ENCODE results near the gene THSD7A.

DNA sequence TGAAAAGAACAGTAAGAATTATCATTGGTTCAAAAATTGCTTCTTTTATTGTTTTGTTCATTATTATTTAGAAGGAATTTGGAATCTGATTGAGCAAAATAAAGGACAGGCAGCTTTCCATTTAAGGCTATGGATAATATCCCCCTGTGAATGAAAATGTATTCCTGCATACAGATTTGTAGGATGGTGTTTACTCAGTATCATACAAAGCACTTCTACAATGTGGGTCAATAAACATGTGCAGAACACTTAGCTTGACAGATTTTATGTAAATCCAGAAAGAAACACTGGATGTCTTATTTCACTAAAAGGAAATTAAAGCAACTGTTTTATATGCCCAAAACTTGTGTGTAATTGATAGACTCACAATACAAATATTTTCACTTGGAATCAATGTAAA lies 189.7 kb downstream of the THSD7A start:
- TF ChIP-seq, protein P1, sequence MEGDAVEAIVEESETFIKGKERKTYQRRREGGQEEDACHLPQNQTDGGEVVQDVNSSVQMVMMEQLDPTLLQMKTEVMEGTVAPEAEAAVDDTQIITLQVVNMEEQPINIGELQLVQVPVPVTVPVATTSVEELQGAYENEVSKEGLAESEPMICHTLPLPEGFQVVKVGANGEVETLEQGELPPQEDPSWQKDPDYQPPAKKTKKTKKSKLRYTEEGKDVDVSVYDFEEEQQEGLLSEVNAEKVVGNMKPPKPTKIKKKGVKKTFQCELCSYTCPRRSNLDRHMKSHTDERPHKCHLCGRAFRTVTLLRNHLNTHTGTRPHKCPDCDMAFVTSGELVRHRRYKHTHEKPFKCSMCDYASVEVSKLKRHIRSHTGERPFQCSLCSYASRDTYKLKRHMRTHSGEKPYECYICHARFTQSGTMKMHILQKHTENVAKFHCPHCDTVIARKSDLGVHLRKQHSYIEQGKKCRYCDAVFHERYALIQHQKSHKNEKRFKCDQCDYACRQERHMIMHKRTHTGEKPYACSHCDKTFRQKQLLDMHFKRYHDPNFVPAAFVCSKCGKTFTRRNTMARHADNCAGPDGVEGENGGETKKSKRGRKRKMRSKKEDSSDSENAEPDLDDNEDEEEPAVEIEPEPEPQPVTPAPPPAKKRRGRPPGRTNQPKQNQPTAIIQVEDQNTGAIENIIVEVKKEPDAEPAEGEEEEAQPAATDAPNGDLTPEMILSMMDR (IDR thresholded peaks at IDR 0.05; ENCODE audit: low read depth, low read length, missing input control): no peak
- TF ChIP-seq SP1 (IDR thresholded peaks at IDR 0.05): no peak
- no peak for TF ChIP-seq NR2F2 (IDR thresholded peaks at IDR 0.05)
- TF ChIP-seq, protein P2, sequence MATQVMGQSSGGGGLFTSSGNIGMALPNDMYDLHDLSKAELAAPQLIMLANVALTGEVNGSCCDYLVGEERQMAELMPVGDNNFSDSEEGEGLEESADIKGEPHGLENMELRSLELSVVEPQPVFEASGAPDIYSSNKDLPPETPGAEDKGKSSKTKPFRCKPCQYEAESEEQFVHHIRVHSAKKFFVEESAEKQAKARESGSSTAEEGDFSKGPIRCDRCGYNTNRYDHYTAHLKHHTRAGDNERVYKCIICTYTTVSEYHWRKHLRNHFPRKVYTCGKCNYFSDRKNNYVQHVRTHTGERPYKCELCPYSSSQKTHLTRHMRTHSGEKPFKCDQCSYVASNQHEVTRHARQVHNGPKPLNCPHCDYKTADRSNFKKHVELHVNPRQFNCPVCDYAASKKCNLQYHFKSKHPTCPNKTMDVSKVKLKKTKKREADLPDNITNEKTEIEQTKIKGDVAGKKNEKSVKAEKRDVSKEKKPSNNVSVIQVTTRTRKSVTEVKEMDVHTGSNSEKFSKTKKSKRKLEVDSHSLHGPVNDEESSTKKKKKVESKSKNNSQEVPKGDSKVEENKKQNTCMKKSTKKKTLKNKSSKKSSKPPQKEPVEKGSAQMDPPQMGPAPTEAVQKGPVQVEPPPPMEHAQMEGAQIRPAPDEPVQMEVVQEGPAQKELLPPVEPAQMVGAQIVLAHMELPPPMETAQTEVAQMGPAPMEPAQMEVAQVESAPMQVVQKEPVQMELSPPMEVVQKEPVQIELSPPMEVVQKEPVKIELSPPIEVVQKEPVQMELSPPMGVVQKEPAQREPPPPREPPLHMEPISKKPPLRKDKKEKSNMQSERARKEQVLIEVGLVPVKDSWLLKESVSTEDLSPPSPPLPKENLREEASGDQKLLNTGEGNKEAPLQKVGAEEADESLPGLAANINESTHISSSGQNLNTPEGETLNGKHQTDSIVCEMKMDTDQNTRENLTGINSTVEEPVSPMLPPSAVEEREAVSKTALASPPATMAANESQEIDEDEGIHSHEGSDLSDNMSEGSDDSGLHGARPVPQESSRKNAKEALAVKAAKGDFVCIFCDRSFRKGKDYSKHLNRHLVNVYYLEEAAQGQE (IDR thresholded peaks at IDR 0.05): no peak
- TF ChIP-seq JUND (IDR thresholded peaks at IDR 0.05): no peak
- TF ChIP-seq RAD21 (IDR thresholded peaks at IDR 0.05): no peak
- no peak for TF ChIP-seq EGR1 (IDR thresholded peaks at IDR 0.05; ENCODE audit: low read depth in 2 of 2)
- TF ChIP-seq, protein P3, sequence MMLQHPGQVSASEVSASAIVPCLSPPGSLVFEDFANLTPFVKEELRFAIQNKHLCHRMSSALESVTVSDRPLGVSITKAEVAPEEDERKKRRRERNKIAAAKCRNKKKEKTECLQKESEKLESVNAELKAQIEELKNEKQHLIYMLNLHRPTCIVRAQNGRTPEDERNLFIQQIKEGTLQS (IDR thresholded peaks at IDR 0.05): no peak

Measured in liver (tissue), 3 donors.